CD4-positive, alpha-beta T cell (primary cell): ENCODE data around the gene FAM81B. TPM values are rescaled to one million over a fixed set of nuclear protein-coding genes. Genes with fewer than 3 reads are reported as not detected.

ENCODE experiments used
- ATAC-seq: fragments of 200-7000 bp; cut with Tn5 transposase; one replicate; pipeline ENCODE4 v1.10.0; 2022; ENCODE audit warnings: mild to moderate bottlenecking; ENCODE audit not compliant: poor library complexity
- CTCF ChIA-PET: fragments of 350-600 bp; sonication (Branson Sonifier 250); formaldehyde crosslinking; loops from one replicate; lab custom pipeline; 2021; ENCODE audit warnings: antibody characterized with exemption, inconsistent platforms; lab: Charles Lee
- POLR2A ChIA-PET: fragments of 350-600 bp; sonication (Branson Sonifier 250); formaldehyde crosslinking; loops from one replicate; lab custom pipeline; 2021; ENCODE audit warnings: antibody characterized with exemption, inconsistent platforms; lab: Charles Lee
- DNase-seq, 14 experiments: peaks; one replicate each; pipeline ENCODE4 v3.0.0-alpha.2; 2013 to 2020; ENCODE audit warnings: mixed read lengths in 2 of 14
- H3K27ac ChIP-seq, 2 donors: one replicate each; pipeline versions ENCODE4 v1.5.1 to v1.7.0; 2013; ENCODE audit warnings: low read length in 2 of 2, low read depth in 1 of 2, mild to moderate bottlenecking in 1 of 2
- H3K27me3 ChIP-seq, 2 experiments: 1 replicate in 1 of 2; 2 replicates in 1 of 2; pipeline versions ENCODE4 v1.6.1 to v1.7.0; 2013; ENCODE audit warnings: low read length in 2 of 2, control low read depth in 1 of 2, mild to moderate bottlenecking in 1 of 2, moderate library complexity in 1 of 2; ENCODE audit not compliant: insufficient read depth in 2 of 2, control insufficient read depth in 1 of 2
- H3K36me3 ChIP-seq: one replicate; pipeline ENCODE4 v1.6.1; 2013; ENCODE audit warnings: low read length, control low read depth; ENCODE audit not compliant: insufficient read depth
- H3K4me1 ChIP-seq: one replicate; pipeline ENCODE4 v1.6.1; 2013; ENCODE audit warnings: low read length, control low read depth; ENCODE audit not compliant: insufficient read depth
- H3K4me3 ChIP-seq: one replicate; pipeline ENCODE4 v1.5.1; 2013; ENCODE audit warnings: mild to moderate bottlenecking, low read length, moderate library complexity
- H3K9me3 ChIP-seq, 2 experiments: 1 replicate in 1 of 2; 2 replicates in 1 of 2; pipeline versions ENCODE4 v1.6.1 to v1.7.0; 2013; ENCODE audit warnings: low read length in 2 of 2, mild to moderate bottlenecking in 2 of 2, control low read depth in 1 of 2, moderate library complexity in 1 of 2; ENCODE audit not compliant: control insufficient read depth in 1 of 2, insufficient read depth in 1 of 2
- H3K27ac Mint-ChIP-seq: one replicate; pipeline ENCODE4 v1.8.0; 2020; ENCODE audit warnings: mixed read lengths
- H3K27me3 Mint-ChIP-seq: one replicate; pipeline ENCODE4 v1.8.0; 2021; ENCODE audit warnings: mixed read lengths
- H3K36me3 Mint-ChIP-seq: one replicate; pipeline ENCODE4 v1.8.0; 2021; ENCODE audit warnings: low read depth, mixed read lengths
- H3K4me1 Mint-ChIP-seq: one replicate; pipeline ENCODE4 v1.8.0; 2021; ENCODE audit warnings: low read depth, mixed read lengths
- H3K4me3 Mint-ChIP-seq: one replicate; pipeline ENCODE4 v1.8.0; 2020; ENCODE audit warnings: mild to moderate bottlenecking, mixed read lengths
- H3K9me3 Mint-ChIP-seq: one replicate; pipeline ENCODE4 v1.8.0; 2020; ENCODE audit warnings: mixed read lengths
- CTCF ChIP-seq: fragments of 200-600 bp; IDR thresholded peaks from one replicate; pipeline ENCODE4 v1.8.0; 2022; ENCODE audit warnings: antibody characterized with exemption, mild to moderate bottlenecking
- intact Hi-C, 2 experiments: fragments of 100-400 bp; cut with DNase I in 1 of 2; cut with micrococcal nuclease in 1 of 2; formaldehyde crosslinking; loops; one replicate each; pipeline versions ENCODE4 v1.15.1 to v1.9.0; 2023 to 2025; cut with DNase I, micrococcal nuclease
- total RNA-seq, 174 experiments: library from RNA in 2 of 174; stranded (reverse) in 2 of 174; gene quantifications; one replicate each; pipeline ENCODE4 v1.2.3 and lab custom pipeline; 2021 to 2026

Gene FAM81B
- total RNA-seq, 2 experiments from 2014 or later, result not detected

- Histone ChIP-seq H3K4me1 (no peaks in the 10 kb centered on the region), H3K4me3 (no peak overlapping the region), H3K27me3 (no peaks in the 10 kb centered on the region), H3K27ac (no peak overlapping the region), H3K36me3 (no peaks in the 10 kb centered on the region), H3K9me3 (no peaks in the 10 kb centered on the region)
- H3K27me3 Mint-ChIP-seq, result peaks cover 13% of the 10 kb centered on the region
- H3K36me3 Mint-ChIP-seq, result no peaks in the 10 kb centered on the region
- DNase-seq, result no peak
- POLR2A ChIA-PET, result no interaction called here
- intact Hi-C loops, result no loop called here
- H3K9me3 Mint-ChIP-seq, result no peaks in the 10 kb centered on the region
- CTCF ChIA-PET, result no interaction called here
- H3K4me3 Mint-ChIP-seq, result no peak overlapping the region
- TF ChIP-seq CTCF, result no peak
- no peak overlapping the region for H3K27ac Mint-ChIP-seq
- no peaks in the 10 kb centered on the region for H3K4me1 Mint-ChIP-seq
- no peak for ATAC-seq
Measured at GRCh38 chr5:95374061-95374460, 17.1 kb upstream of the FAM81B start.

- H3K27me3 ChIP-seq, result no peaks in the 10 kb centered on the region
Measured at GRCh38 chr5:95375591-95375990, 15.6 kb upstream of the FAM81B start.

GRCh38 chr5:95379133-95379532, 12.0 kb upstream of the FAM81B start:
- intact Hi-C loops, result no loop called here
- ATAC-seq (no peak), DNase-seq (no peak)
- Histone ChIP-seq H3K27ac (no peak overlapping the region), H3K4me3 (no peak overlapping the region), H3K36me3 (no peaks in the 10 kb centered on the region), H3K4me1 (no peaks in the 10 kb centered on the region), H3K27me3 (no peaks in the 10 kb centered on the region), H3K9me3 (no peaks in the 10 kb centered on the region)
- Mint-ChIP-seq H3K36me3 (no peaks in the 10 kb centered on the region), H3K9me3 (no peaks in the 10 kb centered on the region), H3K27me3 (peaks cover 2% of the 10 kb centered on the region), H3K4me1 (peaks cover 20% of the 10 kb centered on the region), H3K4me3 (no peak overlapping the region), H3K27ac (no peak overlapping the region)
- POLR2A ChIA-PET, result no interaction called here
- CTCF ChIA-PET, result no interaction called here
- TF ChIP-seq CTCF, result no peak

More at GRCh38 chr5:95375591-95375990, 15.6 kb upstream of the FAM81B start:
- H3K36me3 Mint-ChIP-seq, result no peaks in the 10 kb centered on the region
- no peak for DNase-seq
- Histone ChIP-seq H3K27ac (no peak overlapping the region), H3K4me3 (no peak overlapping the region), H3K4me1 (no peaks in the 10 kb centered on the region), H3K36me3 (no peaks in the 10 kb centered on the region), H3K9me3 (no peaks in the 10 kb centered on the region)
- POLR2A ChIA-PET, result no interaction called here
- H3K4me3 Mint-ChIP-seq, result no peak overlapping the region
- H3K4me1 Mint-ChIP-seq, result peaks cover 13% of the 10 kb centered on the region
- intact Hi-C loops, result no loop called here
- CTCF ChIA-PET, result no interaction called here
- peaks cover 13% of the 10 kb centered on the region for H3K27me3 Mint-ChIP-seq
- H3K9me3 Mint-ChIP-seq, result no peaks in the 10 kb centered on the region
- ATAC-seq, result no peak
- no peak for TF ChIP-seq CTCF
- H3K27ac Mint-ChIP-seq, result no peak overlapping the region
